Measurements from ENCODE around the gene STAB2. TPM values are rescaled to one million over a fixed set of nuclear protein-coding genes. Genes with fewer than 3 reads are reported as not detected.

The STAB2 gene
- total RNA-seq, 2 donors from 2014 or later, result not detected

DNA sequence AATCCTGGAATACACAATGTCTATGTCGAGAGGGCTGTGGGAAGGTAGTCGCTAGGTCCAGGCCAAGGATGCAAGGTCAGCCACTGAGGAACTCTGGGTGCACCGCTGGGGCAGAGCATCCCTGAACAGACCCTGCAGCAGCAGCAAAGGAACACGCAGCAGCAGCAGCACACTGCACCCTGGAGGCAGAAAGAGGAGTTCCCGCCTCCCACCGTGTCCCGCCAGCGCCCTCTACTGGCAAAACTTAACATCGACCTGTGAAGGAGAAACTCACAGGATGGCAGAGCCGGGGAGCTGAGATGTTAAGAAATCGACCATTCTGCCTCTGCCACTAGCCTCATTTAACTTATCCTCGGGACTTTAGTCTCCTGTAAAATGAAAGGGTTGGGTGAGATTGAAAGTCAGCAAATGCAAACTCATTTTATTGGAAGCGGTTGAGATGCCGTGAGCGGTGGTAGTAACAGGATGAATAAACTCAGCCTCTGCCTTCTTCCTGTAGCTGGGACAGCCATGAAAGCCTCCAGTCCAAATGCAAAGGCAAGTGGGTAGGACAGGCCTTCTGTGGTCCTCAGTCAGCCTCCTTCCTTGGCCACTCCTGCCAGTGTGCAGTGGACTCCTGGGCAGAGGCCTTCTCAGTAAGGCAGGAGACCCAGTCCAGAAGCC, 45.6 kb downstream of the STAB2 start:
- TF ChIP-seq, protein P1, sequence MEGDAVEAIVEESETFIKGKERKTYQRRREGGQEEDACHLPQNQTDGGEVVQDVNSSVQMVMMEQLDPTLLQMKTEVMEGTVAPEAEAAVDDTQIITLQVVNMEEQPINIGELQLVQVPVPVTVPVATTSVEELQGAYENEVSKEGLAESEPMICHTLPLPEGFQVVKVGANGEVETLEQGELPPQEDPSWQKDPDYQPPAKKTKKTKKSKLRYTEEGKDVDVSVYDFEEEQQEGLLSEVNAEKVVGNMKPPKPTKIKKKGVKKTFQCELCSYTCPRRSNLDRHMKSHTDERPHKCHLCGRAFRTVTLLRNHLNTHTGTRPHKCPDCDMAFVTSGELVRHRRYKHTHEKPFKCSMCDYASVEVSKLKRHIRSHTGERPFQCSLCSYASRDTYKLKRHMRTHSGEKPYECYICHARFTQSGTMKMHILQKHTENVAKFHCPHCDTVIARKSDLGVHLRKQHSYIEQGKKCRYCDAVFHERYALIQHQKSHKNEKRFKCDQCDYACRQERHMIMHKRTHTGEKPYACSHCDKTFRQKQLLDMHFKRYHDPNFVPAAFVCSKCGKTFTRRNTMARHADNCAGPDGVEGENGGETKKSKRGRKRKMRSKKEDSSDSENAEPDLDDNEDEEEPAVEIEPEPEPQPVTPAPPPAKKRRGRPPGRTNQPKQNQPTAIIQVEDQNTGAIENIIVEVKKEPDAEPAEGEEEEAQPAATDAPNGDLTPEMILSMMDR (conservative IDR thresholded peaks at IDR 0.05), result peak; percentile 99
- no peak overlapping the region for H3K4me3 Mint-ChIP-seq
- Histone ChIP-seq H3K9ac (ENCODE audit: extremely low read depth, low read length, poor library complexity, severe bottlenecking) (no peak overlapping the region), H3K27me3 (ENCODE audit: control insufficient read depth, insufficient read depth, low read length, poor library complexity, severe bottlenecking) (no peaks in the 10 kb centered on the region), H3K36me3 (ENCODE audit: control insufficient read depth, insufficient read depth, low read length) (no peaks in the 10 kb centered on the region), H3K4me1 (ENCODE audit: control insufficient read depth, insufficient read depth, low read length) (no peaks in the 10 kb centered on the region), H3K9me3 (ENCODE audit: control insufficient read depth, low read length) (no peaks in the 10 kb centered on the region), H3K27ac (ENCODE audit: low read depth, low read length) (no peak overlapping the region), H3K4me3 (ENCODE audit: low read length) (no peak overlapping the region)
- no peak overlapping the region for H3K27ac Mint-ChIP-seq
- H3K4me1 Mint-ChIP-seq, result no peaks in the 10 kb centered on the region
- DNase-seq, result peak; percentile 99
- H3K27me3 Mint-ChIP-seq (ENCODE audit: insufficient read depth), result peaks cover 2% of the 10 kb centered on the region
- WGBS, 2 experiments (ENCODE audit: insufficient coverage in 1 of 2, insufficient read length in 1 of 2), result 37 to 54% methylated on average over 11 to 15 of the region's 15 CpGs
- H3K9me3 Mint-ChIP-seq, result no peaks in the 10 kb centered on the region
- no peaks in the 10 kb centered on the region for H3K36me3 Mint-ChIP-seq (ENCODE audit: low read depth)

DNA sequence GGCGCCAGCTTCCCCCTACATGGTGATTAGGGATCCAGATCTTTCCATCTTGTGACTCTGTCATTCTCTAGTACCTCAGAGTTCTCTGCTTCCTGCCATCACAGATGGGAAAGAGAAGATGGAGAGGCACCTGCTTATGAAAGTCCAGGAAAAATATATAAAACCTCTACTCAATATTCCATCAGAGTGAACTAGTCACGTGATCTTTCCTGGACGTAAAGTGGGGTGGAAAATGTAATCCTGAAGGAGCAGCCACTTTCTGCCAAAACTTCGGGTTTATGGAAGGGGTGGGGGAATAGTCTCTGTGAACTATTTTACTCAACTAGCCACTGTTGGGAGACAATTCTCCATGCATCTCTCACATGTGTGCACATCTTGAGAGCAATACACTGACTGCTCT, 47.7 kb downstream of the STAB2 start:
- H3K36me3 Mint-ChIP-seq (ENCODE audit: low read depth), result no peaks in the 10 kb centered on the region
- H3K9me3 Mint-ChIP-seq, result no peaks in the 10 kb centered on the region
- 94 to 97% methylated on average over 3 to 4 of the region's 4 CpGs for WGBS, 2 experiments (ENCODE audit: insufficient coverage in 1 of 2, insufficient read length in 1 of 2)
- no peak for DNase-seq
- H3K4me3 Mint-ChIP-seq, result no peak overlapping the region
- Histone ChIP-seq H3K27me3 (ENCODE audit: control insufficient read depth, insufficient read depth, low read length, poor library complexity, severe bottlenecking) (no peaks in the 10 kb centered on the region), H3K4me3 (ENCODE audit: low read length) (no peak overlapping the region), H3K27ac (ENCODE audit: low read depth, low read length) (no peak overlapping the region), H3K9me3 (ENCODE audit: control insufficient read depth, low read length) (no peaks in the 10 kb centered on the region), H3K9ac (ENCODE audit: extremely low read depth, low read length, poor library complexity, severe bottlenecking) (no peak overlapping the region), H3K4me1 (ENCODE audit: control insufficient read depth, insufficient read depth, low read length) (no peaks in the 10 kb centered on the region), H3K36me3 (ENCODE audit: control insufficient read depth, insufficient read depth, low read length) (no peaks in the 10 kb centered on the region)
- TF ChIP-seq, protein P1 (conservative IDR thresholded peaks at IDR 0.05), result no peak
- peaks cover 2% of the 10 kb centered on the region for H3K27me3 Mint-ChIP-seq (ENCODE audit: insufficient read depth)
- H3K4me1 Mint-ChIP-seq, result no peaks in the 10 kb centered on the region
- no peak overlapping the region for H3K27ac Mint-ChIP-seq

DNA sequence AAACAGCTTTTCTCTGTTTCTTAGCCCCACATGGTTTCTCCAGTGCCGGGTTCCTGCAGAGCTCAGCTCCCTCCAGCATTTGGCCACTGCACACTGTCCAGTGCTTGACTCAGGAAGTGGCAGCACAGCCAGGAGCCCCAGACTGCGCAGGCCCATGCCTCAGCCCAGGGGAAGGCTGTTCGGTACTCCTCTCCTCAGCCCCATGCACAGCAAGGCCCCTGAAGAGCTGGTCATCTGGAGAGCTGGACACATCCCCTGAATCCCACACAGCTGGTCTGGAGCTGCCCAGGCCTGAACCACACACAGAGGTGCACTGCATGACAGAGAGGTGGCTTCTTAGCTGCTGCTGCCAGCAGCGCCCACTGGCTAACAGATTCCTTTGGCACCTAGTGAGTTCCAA, 48.3 kb downstream of the STAB2 start:
- Histone ChIP-seq H3K4me3 (ENCODE audit: low read length) (no peak overlapping the region), H3K36me3 (ENCODE audit: control insufficient read depth, insufficient read depth, low read length) (no peaks in the 10 kb centered on the region), H3K9me3 (ENCODE audit: control insufficient read depth, low read length) (peaks cover 4% of the 10 kb centered on the region), H3K4me1 (ENCODE audit: control insufficient read depth, insufficient read depth, low read length) (no peaks in the 10 kb centered on the region), H3K27ac (ENCODE audit: low read depth, low read length) (no peak overlapping the region), H3K9ac (ENCODE audit: extremely low read depth, low read length, poor library complexity, severe bottlenecking) (no peak overlapping the region), H3K27me3 (ENCODE audit: control insufficient read depth, insufficient read depth, low read length, poor library complexity, severe bottlenecking) (no peaks in the 10 kb centered on the region)
- TF ChIP-seq, protein P1 (conservative IDR thresholded peaks at IDR 0.05), result no peak
- no peak overlapping the region for H3K27ac Mint-ChIP-seq
- WGBS, 2 experiments (ENCODE audit: insufficient coverage in 1 of 2, insufficient read length in 1 of 2), result 90 to 93% methylated on average over 2 to 4 of the region's 4 CpGs
- H3K9me3 Mint-ChIP-seq, result peaks cover 4% of the 10 kb centered on the region
- H3K4me1 Mint-ChIP-seq, result no peaks in the 10 kb centered on the region
- H3K36me3 Mint-ChIP-seq (ENCODE audit: low read depth), result no peaks in the 10 kb centered on the region
- DNase-seq, result no peak
- peaks cover 2% of the 10 kb centered on the region for H3K27me3 Mint-ChIP-seq (ENCODE audit: insufficient read depth)
- no peak overlapping the region for H3K4me3 Mint-ChIP-seq

All from endodermal cell (in vitro differentiated cells).